Embryonic facial prominence (tissue), 1 donor: ENCODE measurements around the gene MAP4K2.
"Not testable (repeated sequence)": the region's sequence is repeated elsewhere in the genome, so short reads cannot be mapped to it uniquely, and the experiment has no call there.

Experiments
- DNase-seq: peaks from one replicate; pipeline ENCODE4 v3.0.0-alpha.2; 2016; ENCODE audit errors: extremely low spot score

MAP4K2 gene

DNA sequence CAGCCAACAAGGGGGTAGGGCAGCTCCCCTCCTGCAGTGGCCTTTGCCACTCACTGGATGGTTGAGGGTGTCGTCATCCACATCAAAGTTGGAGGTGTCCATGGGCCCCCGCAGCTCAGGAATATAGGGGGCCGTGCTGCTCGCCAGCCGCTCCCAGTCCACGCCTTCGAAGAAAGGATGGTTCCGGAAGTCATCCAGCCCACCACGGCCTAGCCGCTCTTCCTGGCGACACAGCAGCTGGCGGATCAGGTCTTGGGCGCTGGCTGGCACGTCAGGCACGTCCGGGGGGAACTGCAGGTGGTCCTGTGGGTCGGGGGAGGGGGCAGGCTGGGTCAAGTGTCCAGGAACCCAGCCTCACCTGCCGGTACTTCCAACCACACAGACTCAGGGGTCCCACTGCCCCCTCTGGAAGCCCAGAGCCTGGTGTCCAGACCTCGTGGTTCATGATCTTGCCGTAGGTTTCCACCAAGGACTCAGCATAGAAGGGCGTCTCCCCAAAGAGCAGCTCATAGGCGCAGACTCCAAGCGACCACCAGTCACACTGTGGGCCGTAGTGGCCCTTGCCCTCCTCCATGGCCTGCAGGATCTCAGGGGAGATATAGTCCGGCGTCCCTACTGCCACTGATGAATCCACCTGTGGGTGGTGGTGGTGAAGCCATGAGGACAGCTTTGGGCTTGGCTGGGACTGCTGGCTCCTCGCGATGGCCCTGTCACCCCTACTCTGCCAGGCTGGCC lies 35.8 kb upstream of the MAP4K2 start:
- DNase-seq, result no peak

DNA sequence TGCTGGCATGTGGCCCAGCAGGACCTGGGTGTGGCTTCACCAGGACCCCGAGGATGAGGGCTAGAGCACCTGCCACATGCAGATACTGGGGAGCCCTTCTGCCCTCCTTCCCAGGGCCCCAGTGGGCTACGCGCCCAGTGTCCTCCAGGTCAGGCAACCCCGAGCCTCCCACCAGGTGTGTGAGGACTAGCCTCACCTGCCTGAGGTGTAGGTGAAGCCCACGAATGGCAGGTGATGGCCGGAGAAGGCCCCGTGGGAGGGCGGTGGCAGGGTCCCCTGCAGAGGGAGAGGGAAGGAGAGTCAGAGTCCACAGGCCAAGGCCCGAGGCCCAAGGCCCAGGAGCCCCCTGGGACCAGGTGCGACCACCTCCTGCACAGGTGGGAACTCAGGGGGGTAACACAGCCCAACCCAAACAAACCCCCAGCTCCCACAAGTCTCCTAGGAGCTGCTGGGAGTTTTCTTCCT lies 34.9 kb upstream of the MAP4K2 start:
- no peak for DNase-seq

DNA sequence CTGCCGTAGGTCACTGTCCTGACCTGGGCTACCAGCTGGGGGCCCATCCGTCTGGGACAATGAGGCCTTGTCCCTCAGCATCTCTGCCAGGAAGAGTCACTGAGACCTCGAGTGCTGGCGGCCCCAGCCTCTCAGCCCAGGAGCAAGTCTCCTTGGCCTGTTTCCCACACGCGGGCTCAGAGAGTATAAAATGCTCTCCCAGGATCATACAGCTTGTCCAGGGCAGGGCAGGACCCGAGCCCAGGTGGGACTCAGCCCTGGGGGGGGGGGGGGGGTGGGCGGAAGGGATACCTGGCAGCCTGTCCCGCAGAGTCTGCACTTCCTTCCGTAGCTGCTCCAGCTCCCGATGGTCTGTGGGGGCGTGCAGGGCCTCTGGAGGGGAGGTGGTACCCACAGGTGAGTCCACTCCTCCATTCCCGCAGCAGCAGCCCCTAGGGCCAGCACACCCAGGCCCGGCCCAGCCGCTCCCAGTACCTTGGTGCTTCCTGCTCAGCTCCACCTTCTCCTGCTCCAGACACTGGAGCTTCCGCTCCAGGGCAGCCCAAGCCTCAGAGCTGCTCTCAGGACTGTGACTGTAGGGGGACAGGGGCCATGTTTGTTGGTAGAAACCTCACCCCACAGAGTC lies 33.5 kb upstream of the MAP4K2 start:
- DNase-seq, result no peak

DNA sequence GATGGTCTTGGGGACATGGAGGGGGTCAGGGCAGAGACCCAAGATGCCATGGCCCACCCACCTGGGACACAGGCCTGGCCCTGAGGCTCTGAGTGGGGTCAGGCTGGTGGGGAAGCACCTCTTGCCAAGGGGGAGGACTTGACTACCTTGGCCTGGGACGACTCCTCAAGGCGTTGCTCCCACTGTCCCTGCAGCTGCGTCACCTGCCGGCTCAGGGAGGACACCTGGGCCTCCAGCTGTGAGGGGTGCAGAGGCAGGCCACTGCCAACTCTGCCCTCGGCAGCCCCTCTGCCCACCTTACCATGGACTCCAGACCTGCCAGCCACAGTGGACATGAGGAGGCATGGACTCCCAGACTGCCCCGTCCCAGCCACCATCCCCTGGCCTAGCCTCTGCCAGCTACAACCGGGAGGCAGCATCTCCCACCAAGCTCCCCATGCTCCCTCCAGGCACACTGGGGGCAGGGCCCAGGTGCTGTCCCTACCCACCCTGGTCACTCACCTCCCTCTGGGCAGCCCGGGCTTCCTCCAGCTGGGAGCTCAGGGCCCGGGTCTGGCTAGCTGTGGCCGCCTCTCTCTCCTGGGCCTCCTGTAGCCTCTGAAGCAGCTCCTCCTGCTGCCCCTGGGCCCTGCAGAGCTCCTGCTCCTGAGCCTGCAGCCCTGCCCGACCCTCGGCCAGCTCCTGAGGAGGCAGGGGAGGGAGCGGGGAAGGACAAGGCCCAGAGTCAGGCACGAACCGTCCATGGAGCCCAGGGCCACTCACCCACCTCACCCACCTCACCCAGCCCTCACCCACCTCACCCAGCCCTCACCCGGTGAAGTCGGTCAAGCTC lies 32.8 kb upstream of the MAP4K2 start:
- DNase-seq, result no peak

DNA sequence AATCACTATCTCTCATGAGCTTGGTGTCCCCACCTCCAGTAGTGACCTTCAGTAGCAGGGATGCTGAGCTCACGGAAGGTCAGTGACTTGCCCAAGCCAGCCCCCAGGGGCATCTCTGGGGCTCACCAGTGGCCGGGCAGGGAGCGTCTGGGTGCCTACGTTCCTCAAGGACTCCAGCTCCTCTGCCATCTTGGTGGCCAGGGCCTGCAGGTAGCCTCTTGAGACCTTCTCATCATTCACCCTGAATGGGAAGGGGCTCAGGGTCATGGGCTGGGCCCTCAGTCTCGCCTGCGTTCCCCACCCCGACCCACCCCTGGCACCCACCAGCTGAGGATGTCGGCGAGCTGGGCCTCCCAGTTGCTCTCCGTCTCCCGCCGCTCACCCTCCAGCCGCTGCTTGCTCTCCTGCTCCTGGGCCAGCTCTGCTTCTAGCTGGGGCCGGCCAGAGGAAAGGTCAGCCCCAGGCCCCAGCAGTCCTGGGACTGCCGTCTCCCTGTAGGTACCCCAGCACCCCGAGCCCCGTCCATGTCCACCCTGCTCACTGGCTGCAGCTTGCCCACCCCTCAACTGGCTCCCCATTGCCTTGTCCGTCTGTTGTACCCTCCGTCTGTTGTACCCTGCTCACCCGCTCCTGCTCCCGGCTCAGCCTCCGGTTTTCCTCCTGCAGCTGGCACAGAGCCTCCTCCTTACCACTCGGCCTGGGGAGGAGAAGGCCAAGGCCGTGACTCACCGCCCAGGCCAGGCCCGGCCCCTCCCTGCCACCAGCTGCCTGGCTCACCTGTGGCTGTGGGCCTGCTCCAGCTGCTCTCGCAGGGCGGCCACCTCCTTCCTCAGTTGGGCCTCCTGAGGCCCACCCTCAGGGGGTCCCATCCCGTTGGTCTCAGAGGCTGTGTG lies 32.0 kb upstream of the MAP4K2 start:
- DNase-seq, result no peak

DNA sequence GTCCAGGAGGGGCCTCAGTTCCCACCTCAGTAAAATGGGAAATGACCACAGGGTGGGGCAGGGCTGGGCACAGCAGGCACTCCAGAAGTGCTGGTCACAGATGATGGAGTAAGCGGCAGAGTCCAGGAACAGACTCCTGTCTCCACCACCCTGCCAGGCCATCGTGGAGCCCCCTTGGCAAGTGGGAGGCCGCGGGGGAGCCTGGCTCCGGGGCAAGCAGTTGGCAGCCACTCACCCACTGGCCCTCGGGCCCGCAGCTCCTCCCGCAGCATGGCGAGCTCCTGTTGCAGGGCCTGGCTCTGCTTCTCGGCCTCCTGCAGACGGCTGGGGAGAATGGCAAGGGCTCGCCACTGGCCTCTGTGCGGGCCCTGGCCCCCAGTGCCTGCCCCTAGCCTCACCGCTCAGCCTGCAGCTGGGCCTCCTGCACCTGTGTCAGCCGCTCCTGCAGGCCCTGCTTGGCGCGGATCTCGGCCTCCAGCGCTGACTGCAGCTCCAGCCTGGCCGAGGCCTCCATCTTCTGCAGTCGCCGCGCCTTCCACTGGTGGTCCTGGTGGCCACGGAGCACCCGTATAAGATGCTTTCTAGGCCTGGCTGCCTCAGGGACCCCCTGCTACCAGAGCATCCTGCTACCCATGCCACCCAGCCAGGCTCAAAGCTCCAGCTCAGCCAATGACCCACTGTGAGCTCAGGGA lies 31.2 kb upstream of the MAP4K2 start:
- DNase-seq, result no peak

DNA sequence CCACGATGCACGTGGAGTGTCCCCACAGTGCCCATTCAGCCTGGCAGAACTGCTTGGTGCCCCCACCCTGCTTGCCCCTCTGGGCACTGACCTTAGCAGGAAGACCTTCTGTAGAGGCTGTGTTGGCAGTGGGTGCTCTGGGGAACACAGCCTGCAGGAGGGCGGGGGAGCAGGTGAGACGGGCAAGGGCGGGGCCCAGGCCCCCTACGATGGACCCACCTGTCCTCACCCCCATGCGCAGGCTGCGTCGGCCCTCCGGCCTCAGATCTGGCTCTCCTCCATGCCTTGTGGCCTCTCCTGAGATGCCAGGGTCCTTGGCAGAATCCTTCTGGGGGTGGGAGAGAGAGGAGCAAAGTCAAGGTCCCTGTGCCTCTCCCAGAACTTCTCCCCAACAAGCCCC lies 30.5 kb upstream of the MAP4K2 start:
- DNase-seq, result no peak

DNA sequence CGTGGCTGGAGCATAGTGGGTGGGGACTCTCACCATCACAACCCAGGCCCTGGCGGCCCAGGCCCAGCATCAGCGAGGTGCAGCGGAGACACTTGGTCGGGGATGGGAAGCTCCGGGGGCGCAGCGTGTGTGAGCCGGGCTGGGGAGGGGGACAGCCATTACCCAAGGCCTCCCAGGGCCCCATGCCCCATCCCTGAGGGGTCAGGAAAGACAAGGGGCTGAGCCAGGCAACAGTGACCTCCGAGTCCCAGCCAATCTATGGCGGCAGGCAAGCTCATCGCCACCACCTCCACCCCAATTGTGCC lies 30.1 kb upstream of the MAP4K2 start:
- DNase-seq, result no peak

DNA sequence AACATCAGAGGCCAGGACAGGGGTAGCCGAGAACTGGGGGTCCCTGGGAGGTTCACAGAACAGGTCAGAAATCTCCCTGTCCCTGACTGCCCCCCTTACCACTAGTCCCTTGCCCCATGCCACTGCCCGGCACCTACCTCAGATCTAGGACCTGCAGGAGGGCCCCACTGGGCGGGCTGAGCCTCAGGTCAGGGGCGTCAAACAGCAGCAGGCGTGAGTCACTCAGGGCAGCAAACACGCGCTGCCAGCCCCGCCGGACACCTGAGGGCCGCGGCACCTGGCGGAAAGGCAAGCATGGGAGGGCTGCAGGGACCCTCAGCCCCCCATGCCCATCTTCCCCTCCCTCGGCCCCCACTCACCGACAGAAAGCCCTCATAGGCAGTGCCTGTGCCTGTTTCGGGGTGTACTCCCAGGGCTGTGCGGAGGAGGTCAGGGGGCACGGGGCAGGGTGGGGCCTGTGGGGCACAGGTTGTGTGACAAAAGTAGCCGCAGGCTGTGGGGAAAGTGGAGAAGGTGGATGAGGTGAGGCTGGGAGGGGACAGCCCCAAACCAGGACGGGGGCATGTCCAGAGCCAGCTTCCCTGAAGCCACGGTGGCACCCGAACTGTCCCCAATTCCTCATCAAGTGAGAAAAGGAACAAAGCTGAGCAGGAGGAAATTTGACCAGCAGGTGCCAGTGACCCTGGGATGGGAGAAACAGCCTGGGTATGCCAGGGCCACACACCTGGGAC lies 29.6 kb upstream of the MAP4K2 start:
- DNase-seq, result no peak

DNA sequence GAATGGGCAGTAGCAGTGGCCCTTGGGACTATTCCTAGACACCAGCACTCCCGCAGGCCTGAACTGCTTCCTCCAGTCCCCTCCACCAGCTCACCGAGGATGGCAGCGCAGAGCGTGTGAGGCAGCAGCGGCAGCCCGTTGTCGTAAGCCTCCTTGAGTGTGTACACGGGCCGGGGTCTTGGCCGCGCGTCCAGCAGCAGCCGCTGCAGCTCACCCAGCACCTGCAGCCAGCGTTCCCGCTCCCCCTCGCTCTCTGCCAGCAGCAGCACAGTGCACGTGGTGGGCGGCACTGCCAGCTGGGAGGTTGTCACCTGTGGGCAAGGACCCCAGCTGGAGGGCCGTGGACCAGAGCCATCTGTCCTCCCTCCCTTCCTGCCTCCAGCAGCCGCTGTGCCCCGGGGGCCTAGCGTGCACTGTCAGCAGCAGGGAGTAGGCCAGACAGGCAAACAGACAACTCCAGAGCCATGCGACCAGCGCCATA lies 28.4 kb upstream of the MAP4K2 start:
- DNase-seq, result no peak

DNA sequence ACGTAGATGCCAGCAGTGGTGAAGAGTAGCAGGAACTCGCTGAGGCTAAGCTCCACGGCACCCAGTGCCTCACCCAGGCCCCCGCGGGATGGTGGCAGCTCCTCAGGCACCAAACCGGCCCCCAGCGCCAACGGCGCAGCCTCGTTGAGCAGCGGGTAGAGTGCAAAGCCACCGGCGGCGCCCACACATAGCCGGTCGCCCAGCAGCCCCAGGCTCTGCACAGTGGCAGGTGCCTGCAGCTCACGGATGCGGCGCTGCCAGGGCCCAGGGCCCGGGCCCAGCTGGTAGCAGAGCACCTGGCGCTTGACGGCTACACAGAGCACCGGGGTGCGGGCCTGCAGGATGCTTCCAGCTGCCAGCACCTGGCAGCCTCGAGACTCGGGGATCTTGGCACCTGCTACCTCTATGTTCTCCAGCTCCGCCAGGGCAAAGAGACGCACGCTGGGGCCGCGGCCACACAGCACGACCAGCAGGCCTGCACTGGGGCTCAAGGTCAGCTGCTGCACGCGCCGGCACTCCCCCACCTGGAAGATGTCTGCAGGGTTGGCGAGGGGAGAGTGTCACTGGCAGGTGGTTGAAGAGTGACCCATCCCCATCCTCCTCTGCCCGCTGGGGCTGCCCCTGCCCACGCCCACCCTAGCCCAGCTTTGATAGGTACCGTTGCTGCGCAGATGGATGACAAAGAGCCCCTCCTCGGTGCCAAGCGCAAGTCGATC lies 26.7 kb upstream of the MAP4K2 start:
- DNase-seq, result no peak

DNA sequence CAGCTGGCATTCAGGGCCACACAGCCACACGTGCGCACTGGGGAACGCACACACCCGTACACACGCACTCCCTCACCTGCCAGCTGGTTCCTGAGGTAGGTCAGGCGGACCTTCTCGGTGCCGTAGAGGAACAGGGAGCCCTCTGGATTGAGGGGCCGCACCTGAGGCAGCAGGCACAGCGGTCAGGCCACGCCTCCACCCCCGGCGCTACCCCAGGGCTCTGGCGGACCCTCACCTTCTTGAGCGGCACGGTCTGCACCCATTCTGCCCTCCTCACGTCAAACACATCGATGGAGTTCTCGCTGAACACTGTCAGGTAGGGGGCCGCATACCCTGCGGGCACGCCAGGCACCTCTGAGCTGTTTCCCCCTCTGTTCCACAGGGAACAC lies 24.4 kb upstream of the MAP4K2 start:
- DNase-seq, result no peak

DNA sequence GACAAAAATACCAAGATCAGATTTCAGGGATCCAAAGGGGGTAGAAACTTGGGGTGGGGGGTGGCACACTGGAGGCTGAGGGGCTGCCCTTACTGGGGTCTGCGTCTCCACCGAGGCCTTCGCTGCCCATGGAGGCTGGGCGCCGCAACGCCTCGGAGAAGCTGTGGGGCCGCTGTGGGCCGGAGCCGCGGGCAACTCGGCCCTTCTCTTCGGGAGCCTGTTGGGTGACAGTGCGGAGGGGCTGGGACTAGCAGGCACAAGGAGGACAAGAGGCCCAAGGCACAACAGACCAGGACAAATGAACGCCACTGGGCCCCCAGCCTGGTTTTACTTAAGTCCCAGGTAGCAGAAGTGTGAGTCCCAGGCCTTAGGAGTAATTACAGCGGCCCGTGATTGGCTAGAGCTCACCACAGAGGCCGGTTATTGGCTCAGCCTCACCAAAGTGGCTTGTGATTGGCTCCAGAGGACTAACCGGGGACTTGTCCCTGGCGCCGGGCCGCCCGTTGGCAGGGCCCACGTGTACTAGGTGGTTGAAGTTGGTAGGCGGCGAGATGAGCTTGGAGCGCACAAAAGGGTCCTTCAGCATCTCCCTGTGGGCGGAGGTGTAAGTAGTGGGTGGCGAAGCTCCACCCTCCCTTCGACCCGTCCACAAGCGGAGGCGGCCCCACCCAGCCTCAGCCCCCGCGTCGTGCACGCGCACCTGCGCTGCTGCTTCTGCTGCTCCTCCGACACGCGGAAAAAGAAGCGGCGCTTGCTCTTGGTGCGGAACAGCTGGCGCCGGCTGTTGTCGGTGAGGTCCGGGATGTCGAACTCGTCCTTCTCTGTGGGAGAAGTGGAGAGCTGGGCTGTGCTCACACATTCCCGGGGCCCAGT lies 23.8 kb upstream of the MAP4K2 start:
- DNase-seq, result no peak

DNA sequence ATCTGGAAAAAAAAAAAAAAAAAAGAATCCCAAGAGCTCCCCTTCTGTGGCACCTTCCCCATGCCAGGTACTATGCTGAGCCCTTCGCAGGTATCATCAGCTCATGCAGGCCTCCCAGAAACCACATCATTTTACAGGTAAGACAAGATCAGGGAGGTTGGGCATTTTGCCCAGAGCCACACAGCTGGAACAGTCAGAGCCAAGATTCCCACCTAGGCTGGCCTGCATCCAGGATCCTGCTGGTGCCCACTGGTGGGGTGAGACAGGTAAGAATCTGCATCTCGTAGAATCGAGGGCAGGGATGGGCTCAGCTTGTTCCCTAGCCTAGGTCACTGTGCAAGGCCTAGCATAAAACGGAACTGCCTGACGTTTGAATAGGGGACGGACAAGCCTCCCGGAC lies 23.0 kb upstream of the MAP4K2 start:
- DNase-seq, result no peak

DNA sequence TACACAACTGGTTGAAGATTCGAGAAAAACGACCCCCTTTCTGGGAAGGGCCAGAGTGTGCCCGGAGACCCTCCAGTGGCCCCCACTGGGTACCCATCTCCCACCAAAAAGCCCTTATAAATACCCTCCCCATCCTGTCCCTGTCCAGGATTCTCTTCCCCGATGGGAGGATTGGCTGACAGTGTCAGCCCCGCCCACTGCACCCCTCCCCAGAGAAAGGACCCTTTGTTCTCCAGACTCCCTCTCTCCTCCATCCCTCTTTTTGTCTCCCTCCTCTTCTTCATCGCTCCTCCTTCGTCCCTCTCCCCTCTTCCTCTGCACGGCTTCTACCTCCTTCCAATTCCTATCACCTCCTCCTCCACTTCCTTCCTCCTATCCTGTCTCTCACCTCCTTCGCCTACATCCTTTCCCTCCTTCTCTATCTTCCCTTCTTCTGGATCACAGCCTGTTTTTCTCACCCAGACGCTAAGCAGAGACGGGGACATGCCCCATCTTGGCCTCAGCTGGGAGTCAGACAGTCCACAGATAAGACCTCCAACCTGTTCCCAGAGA lies 20.6 kb upstream of the MAP4K2 start:
- no peak for DNase-seq

DNA sequence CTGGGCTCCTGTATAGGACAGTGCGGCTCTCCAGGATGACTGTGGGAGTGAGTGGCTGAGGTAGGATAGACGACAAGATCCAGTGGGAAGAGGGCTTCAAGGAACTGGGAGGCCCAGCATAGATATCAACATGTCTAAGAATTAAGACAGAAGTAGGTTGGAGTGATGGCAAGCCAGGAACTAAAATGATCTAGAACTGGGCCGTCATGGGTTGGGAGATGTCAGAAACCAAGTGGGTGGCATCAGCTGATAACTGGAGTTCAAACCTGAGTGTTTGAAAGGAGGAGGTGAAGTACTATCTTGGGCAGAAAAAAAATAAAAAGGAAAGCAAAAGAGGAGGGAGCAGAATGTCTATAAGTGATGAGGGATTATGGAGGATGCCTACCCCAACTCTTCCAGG lies 14.5 kb upstream of the MAP4K2 start:
- no peak for DNase-seq

DNA sequence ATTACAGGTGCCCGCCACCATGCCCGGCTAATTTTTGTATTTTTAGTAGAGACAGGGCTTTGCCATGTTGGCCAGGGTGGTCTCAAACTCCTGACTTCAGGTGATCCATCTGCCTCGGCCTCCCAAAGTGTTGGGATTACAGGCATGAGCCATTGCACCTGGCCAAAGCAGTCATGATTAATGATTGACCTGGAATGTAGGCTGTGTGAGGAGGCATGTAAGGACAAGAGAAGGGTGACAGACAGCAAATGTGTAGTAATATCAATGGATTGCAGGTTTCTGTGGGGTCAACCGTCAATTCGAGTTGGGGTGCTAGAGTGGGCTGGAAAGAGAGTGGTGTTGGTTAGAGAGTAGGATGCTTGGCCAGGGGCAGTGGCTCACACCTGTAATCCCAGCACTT lies 12.4 kb upstream of the MAP4K2 start:
- DNase-seq, result not testable (repeated sequence)

DNA sequence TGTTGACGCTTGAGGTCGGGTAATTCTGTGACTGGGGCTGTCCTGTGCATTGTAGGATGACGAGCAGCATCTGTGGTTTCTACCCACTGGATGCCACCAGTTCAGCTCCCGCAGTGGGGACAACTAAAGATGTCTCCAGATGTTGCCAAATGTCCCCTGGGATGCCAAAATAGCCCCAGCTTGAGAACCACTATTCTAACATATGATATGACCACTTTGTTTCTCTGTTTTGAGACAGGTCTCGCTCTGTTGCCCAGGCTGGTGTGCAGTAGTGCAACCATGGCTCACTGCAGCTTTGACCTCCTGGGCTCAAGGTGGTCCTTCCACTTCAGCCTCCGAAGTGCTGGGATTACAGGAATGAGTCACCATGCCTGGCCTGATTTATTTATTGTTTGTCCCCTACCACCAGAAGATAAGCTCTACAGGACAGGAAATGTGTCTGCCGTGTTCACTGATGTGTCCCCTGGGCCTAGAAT lies 11.7 kb upstream of the MAP4K2 start:
- DNase-seq, result no peak
